MCF 10A (cell line): Measurements from ENCODE around the gene GPR148. TPM values are rescaled to one million over a fixed set of nuclear protein-coding genes. Genes with fewer than 3 reads are reported as not detected.

Experiments used
- BruUV-seq: library from RNA; stranded (reverse); fragments of 400-500 nt; replicated peaks from 2 replicates; lab custom pipeline; 2021; lab: Mats Ljungman, UMichigan
- CTCF ChIA-PET: fragments of 300-600 bp; sonication (Branson Sonifier 250); formaldehyde crosslinking; extraction: SDS; loops from one replicate; lab custom pipeline; 2021; ENCODE audit warnings: antibody characterized with exemption, inconsistent platforms; lab: Yijun Ruan, JAX
- POLR2A ChIA-PET: fragments of 300-600, 350-650 bp; sonication (Branson Sonifier 250); formaldehyde crosslinking; extraction: SDS; loops from one replicate; lab custom pipeline; 2020; ENCODE audit warnings: antibody characterized with exemption, inconsistent platforms; lab: Yijun Ruan, JAX
- DNase-seq: peaks from one replicate; pipeline ENCODE4 v3.0.0-alpha.2; 2018; ENCODE audit not compliant: unreplicated experiment
- H3K27ac Mint-ChIP-seq: one replicate; pipeline ENCODE4 v1.8.0; 2022; ENCODE audit warnings: mild to moderate bottlenecking, low read depth, mixed read lengths; ENCODE audit not compliant: unreplicated experiment
- H3K27me3 Mint-ChIP-seq: one replicate; pipeline ENCODE4 v1.8.0; 2022; ENCODE audit warnings: mixed read lengths; ENCODE audit not compliant: insufficient read depth, unreplicated experiment
- H3K36me3 Mint-ChIP-seq: one replicate; pipeline ENCODE4 v1.8.0; 2022; ENCODE audit warnings: mild to moderate bottlenecking, moderate library complexity, mixed read lengths; ENCODE audit not compliant: insufficient read depth, unreplicated experiment
- H3K4me1 Mint-ChIP-seq: one replicate; pipeline ENCODE4 v1.8.0; 2022; ENCODE audit warnings: mixed read lengths; ENCODE audit not compliant: insufficient read depth, unreplicated experiment
- H3K4me3 Mint-ChIP-seq: one replicate; pipeline ENCODE4 v1.8.0; 2022; ENCODE audit warnings: mild to moderate bottlenecking, moderate library complexity, mixed read lengths; ENCODE audit not compliant: unreplicated experiment
- H3K9me3 Mint-ChIP-seq: one replicate; pipeline ENCODE4 v1.8.0; 2022; ENCODE audit warnings: mixed read lengths; ENCODE audit not compliant: unreplicated experiment
- CTCF ChIP-seq: fragments of 200-600 bp; IDR thresholded peaks from one replicate; pipeline ENCODE4 v1.8.0; 2022; ENCODE audit warnings: antibody characterized with exemption, mild to moderate bottlenecking; ENCODE audit not compliant: unreplicated experiment
- intact Hi-C: fragments of 100-400 bp; cut with micrococcal nuclease; formaldehyde crosslinking; loops from 2 replicates; pipeline ENCODE4 v1.14.1; 2022
- total RNA-seq: library from RNA; stranded (reverse); gene quantifications from 2 replicates; pipeline ENCODE4 v1.2.3, GENCODE V29; 2022

Gene GPR148
- total RNA-seq, 1 experiment from 2014 or later: not detected

GRCh38 chr2:130762031-130762909 is 33.4 kb downstream of the GPR148 start:
- intact Hi-C loops: no loop called here
- Mint-ChIP-seq H3K27ac (no peak overlapping the region), H3K9me3 (no peaks in the 10 kb centered on the region), H3K4me1 (no peaks in the 10 kb centered on the region), H3K36me3 (no peaks in the 10 kb centered on the region), H3K27me3 (peaks cover 52% of the 10 kb centered on the region), H3K4me3 (no peak overlapping the region)
- ChIA-PET POLR2A (no interaction called here), CTCF (no interaction called here)
- no peak for TF ChIP-seq CTCF
- DNase-seq: no peak
- no TSS peak for BruUV-seq

- no peaks in the 10 kb centered on the region for H3K9me3 Mint-ChIP-seq
- no peaks in the 10 kb centered on the region for H3K4me1 Mint-ChIP-seq
- no TSS peak for BruUV-seq
- intact Hi-C loops: no loop called here
- no peak overlapping the region for H3K4me3 Mint-ChIP-seq
- CTCF ChIA-PET: no interaction called here
- no peaks in the 10 kb centered on the region for H3K36me3 Mint-ChIP-seq
- DNase-seq: no peak
- no peak for TF ChIP-seq CTCF
- no peak overlapping the region for H3K27ac Mint-ChIP-seq
- H3K27me3 Mint-ChIP-seq: peaks cover 45% of the 10 kb centered on the region
- POLR2A ChIA-PET: no interaction called here
Measured at GRCh38 chr2:130762910-130763385, 34.1 kb downstream of the GPR148 start.

- peaks cover 41% of the 10 kb centered on the region for H3K27me3 Mint-ChIP-seq
- CTCF ChIA-PET: interaction anchor here (0.6 kb wide), 1 partner anchor 581 kb away, joined by 4 read pairs; no protein-coding TSS in a partner anchor
- no peaks in the 10 kb centered on the region for H3K36me3 Mint-ChIP-seq
- BruUV-seq: no TSS peak
- intact Hi-C loops: no loop called here
- H3K27ac Mint-ChIP-seq: no peak overlapping the region
- H3K9me3 Mint-ChIP-seq: no peaks in the 10 kb centered on the region
- no peak overlapping the region for H3K4me3 Mint-ChIP-seq
- no peak for DNase-seq
- POLR2A ChIA-PET: no interaction called here
- no peaks in the 10 kb centered on the region for H3K4me1 Mint-ChIP-seq
- TF ChIP-seq CTCF: no peak
Measured at GRCh38 chr2:130763405-130763804, 34.5 kb downstream of the GPR148 start.

- POLR2A ChIA-PET: no interaction called here
- Mint-ChIP-seq H3K4me3 (no peak overlapping the region), H3K9me3 (no peaks in the 10 kb centered on the region), H3K4me1 (no peaks in the 10 kb centered on the region), H3K27ac (no peak overlapping the region), H3K36me3 (no peaks in the 10 kb centered on the region), H3K27me3 (peaks cover 33% of the 10 kb centered on the region)
- CTCF ChIA-PET: interaction anchor here (0.6 kb wide), 1 partner anchor 582 kb away, joined by 4 read pairs; no protein-coding TSS in a partner anchor
- no TSS peak for BruUV-seq
- DNase-seq: no peak
- intact Hi-C loops: no loop called here
- TF ChIP-seq CTCF: no peak
Measured at GRCh38 chr2:130764035-130764820, 35.4 kb downstream of the GPR148 start.
